ENCODE measurements around the gene TBXAS1. TPM values are rescaled to one million over a fixed set of nuclear protein-coding genes. Genes with fewer than 3 reads are reported as not detected.
A peak's percentile ranks its signal among the peaks of the same experiment; 100 is the strongest.

The TBXAS1 gene
- polyA plus RNA-seq, 1 donor from 2014 or later = 0.93 TPM

DNA sequence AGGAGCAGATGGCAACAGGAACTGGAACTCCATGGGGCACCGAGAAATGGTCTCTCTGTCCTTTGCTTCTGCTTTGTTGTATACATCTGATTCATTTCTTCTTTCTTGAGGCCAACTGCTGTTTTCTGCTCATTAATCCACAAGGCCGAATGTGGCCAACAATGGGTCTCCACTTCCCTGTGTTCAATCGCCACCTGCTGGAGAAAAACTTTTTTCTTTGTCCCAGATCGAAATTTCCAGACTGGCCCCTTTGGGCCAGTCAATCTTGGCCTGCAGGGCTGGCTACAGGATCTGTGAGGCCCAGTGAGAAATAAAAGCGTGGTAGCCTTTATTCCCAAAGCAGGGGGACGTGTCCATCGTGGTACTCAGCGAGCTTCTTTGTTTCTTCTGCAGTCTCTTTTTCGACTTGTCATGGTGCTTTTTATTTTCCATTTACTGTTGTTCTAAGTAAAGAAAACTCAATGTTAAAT is 174.9 kb downstream of the TBXAS1 start:
- H3K36me3 ChIP-seq (ENCODE audit: insufficient read depth, low read length) = no peaks in the 10 kb centered on the region
- H3K79me2 ChIP-seq (replicated peaks; ENCODE audit: insufficient read depth, low read length) = no peaks in the 10 kb centered on the region
- no peaks in the 10 kb centered on the region for H3F3A ChIP-seq (ENCODE audit: insufficient read depth, low read length, poor library complexity, severe bottlenecking)
- TF ChIP-seq SMC3 (conservative IDR thresholded peaks at IDR 0.05; ENCODE audit: poor library complexity) (peak; percentile 62), RAD21 (conservative IDR thresholded peaks at IDR 0.05) (peak; percentile 62), MXI1 (conservative IDR thresholded peaks at IDR 0.05; ENCODE audit: poor library complexity, severe bottlenecking) (no peak), POLR2AphosphoS5 (IDR thresholded peaks at IDR 0.05) (no peak)
- TF ChIP-seq, protein P1, sequence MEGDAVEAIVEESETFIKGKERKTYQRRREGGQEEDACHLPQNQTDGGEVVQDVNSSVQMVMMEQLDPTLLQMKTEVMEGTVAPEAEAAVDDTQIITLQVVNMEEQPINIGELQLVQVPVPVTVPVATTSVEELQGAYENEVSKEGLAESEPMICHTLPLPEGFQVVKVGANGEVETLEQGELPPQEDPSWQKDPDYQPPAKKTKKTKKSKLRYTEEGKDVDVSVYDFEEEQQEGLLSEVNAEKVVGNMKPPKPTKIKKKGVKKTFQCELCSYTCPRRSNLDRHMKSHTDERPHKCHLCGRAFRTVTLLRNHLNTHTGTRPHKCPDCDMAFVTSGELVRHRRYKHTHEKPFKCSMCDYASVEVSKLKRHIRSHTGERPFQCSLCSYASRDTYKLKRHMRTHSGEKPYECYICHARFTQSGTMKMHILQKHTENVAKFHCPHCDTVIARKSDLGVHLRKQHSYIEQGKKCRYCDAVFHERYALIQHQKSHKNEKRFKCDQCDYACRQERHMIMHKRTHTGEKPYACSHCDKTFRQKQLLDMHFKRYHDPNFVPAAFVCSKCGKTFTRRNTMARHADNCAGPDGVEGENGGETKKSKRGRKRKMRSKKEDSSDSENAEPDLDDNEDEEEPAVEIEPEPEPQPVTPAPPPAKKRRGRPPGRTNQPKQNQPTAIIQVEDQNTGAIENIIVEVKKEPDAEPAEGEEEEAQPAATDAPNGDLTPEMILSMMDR (IDR thresholded peaks at IDR 0.05; ENCODE audit: poor library complexity, severe bottlenecking) = peak; percentile 60
- H3K9ac ChIP-seq (ENCODE audit: low read length) = no peak overlapping the region
- no peak overlapping the region for H3K4me3 ChIP-seq (ENCODE audit: low read length)
- H3K4me2 ChIP-seq (ENCODE audit: low read length) = no peak overlapping the region
- no peaks in the 10 kb centered on the region for H3K27me3 ChIP-seq (ENCODE audit: insufficient read depth, low read depth, low read length)
- H4K20me1 ChIP-seq (ENCODE audit: insufficient read depth) = no peaks in the 10 kb centered on the region
- H2AFZ ChIP-seq (ENCODE audit: low read depth, low read length) = no peak overlapping the region
- no peak overlapping the region for H3K27ac ChIP-seq (ENCODE audit: low read length)
- no peaks in the 10 kb centered on the region for H3K9me3 ChIP-seq (ENCODE audit: low read length)
- no peaks in the 10 kb centered on the region for H3K9me2 ChIP-seq (ENCODE audit: insufficient read depth, low read length)

DNA sequence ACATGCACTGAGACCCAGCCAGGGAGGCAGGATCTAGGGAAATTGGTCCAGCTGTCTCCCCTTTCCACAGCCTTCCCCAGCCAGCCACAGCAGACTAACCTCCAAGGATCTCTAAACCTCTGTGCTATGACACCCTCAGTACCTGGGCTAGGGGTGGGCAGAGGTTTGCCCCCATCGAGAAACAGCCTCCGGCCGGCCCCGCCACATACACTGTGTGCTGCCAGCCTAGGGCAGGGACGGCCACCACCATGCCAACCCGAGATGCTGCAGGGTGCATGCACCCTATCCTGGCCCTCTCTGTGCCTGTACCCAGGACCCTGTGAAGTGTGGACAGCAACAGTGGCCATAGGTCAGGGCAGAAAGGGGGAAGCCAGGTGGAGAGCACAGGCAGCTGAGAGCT is 175.6 kb downstream of the TBXAS1 start:
- Histone ChIP-seq H3F3A (ENCODE audit: insufficient read depth, low read length, poor library complexity, severe bottlenecking) (no peaks in the 10 kb centered on the region), H3K4me2 (ENCODE audit: low read length) (no peak overlapping the region), H3K27me3 (ENCODE audit: insufficient read depth, low read depth, low read length) (no peaks in the 10 kb centered on the region), H3K36me3 (ENCODE audit: insufficient read depth, low read length) (no peaks in the 10 kb centered on the region), H3K9me3 (ENCODE audit: low read length) (no peaks in the 10 kb centered on the region), H2AFZ (ENCODE audit: low read depth, low read length) (no peak overlapping the region), H3K9ac (ENCODE audit: low read length) (no peak overlapping the region), H3K9me2 (ENCODE audit: insufficient read depth, low read length) (no peaks in the 10 kb centered on the region), H3K4me3 (ENCODE audit: low read length) (no peak overlapping the region), H3K27ac (ENCODE audit: low read length) (no peak overlapping the region), H4K20me1 (ENCODE audit: insufficient read depth) (no peaks in the 10 kb centered on the region), H3K79me2 (replicated peaks; ENCODE audit: insufficient read depth, low read length) (no peaks in the 10 kb centered on the region)
- TF ChIP-seq, protein P2, sequence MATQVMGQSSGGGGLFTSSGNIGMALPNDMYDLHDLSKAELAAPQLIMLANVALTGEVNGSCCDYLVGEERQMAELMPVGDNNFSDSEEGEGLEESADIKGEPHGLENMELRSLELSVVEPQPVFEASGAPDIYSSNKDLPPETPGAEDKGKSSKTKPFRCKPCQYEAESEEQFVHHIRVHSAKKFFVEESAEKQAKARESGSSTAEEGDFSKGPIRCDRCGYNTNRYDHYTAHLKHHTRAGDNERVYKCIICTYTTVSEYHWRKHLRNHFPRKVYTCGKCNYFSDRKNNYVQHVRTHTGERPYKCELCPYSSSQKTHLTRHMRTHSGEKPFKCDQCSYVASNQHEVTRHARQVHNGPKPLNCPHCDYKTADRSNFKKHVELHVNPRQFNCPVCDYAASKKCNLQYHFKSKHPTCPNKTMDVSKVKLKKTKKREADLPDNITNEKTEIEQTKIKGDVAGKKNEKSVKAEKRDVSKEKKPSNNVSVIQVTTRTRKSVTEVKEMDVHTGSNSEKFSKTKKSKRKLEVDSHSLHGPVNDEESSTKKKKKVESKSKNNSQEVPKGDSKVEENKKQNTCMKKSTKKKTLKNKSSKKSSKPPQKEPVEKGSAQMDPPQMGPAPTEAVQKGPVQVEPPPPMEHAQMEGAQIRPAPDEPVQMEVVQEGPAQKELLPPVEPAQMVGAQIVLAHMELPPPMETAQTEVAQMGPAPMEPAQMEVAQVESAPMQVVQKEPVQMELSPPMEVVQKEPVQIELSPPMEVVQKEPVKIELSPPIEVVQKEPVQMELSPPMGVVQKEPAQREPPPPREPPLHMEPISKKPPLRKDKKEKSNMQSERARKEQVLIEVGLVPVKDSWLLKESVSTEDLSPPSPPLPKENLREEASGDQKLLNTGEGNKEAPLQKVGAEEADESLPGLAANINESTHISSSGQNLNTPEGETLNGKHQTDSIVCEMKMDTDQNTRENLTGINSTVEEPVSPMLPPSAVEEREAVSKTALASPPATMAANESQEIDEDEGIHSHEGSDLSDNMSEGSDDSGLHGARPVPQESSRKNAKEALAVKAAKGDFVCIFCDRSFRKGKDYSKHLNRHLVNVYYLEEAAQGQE (IDR thresholded peaks at IDR 0.05; ENCODE audit: borderline replicate concordance) = no peak
- TF ChIP-seq MXI1 (conservative IDR thresholded peaks at IDR 0.05; ENCODE audit: poor library complexity, severe bottlenecking) = no peak
- no peak for TF ChIP-seq EP300 (conservative IDR thresholded peaks at IDR 0.05; ENCODE audit: poor library complexity, severe bottlenecking)
- TF ChIP-seq POLR2AphosphoS5 (IDR thresholded peaks at IDR 0.05) = no peak
- no peak for TF ChIP-seq RAD21 (conservative IDR thresholded peaks at IDR 0.05)
- TF ChIP-seq EZH2 (IDR thresholded peaks at IDR 0.05; ENCODE audit: borderline replicate concordance, insufficient read depth, low read length, poor library complexity, severe bottlenecking) = no peak
- TF ChIP-seq, protein P1 (IDR thresholded peaks at IDR 0.05; ENCODE audit: poor library complexity, severe bottlenecking) = no peak
- TF ChIP-seq SMC3 (conservative IDR thresholded peaks at IDR 0.05; ENCODE audit: poor library complexity) = no peak
- no peak for TF ChIP-seq TAF1 (IDR thresholded peaks at IDR 0.05; ENCODE audit: low read depth)

All from neural cell (in vitro differentiated cells).